ENCODE results near the gene HTR3A. TPM values are rescaled to one million over a fixed set of nuclear protein-coding genes. Genes with fewer than 3 reads are reported as not detected.

The HTR3A gene
- total RNA-seq, 1 experiment from 2014 or later: 0.21 TPM

DNA sequence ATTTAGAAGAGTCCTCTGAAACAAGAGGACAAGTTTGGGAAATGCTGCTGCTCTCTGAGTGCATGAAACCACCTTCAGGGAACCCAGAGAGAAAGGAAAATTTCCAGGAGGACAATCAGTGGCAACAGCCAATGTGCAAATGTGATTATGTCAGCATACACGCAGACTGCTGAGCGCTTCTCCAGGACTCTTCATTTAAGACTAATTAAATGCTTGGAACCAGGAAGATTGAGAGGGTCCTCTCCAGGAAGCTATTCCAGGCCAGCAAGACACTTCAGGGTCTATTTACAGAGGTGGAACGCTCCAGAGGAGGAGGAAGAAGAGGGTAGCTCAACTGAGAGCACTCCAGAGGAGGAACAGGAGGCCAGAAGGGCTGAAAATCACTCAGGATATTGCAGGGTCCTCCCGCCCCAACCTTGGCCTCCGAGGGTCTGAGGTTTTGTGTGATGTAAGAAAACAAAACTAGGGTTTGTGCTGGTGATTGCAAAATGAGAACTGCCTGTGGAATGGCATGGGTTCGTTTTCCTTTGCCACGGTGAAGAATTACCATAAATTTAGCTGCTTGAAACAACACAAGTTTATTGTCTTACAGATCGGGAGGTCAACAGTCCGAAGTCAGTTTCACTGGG is 14.1 kb upstream of the HTR3A start:
- Histone ChIP-seq H3K27me3 (ENCODE audit: control insufficient read depth, insufficient read depth, low read length) (no peaks in the 10 kb centered on the region), H3K27ac (ENCODE audit: low read length) (no peak overlapping the region), H3K4me1 (ENCODE audit: control insufficient read depth, insufficient read depth, low read length) (no peaks in the 10 kb centered on the region), H3K4me3 (ENCODE audit: low read depth in 2 of 2, low read length in 2 of 2) (no peak overlapping the region), H3K36me3 (ENCODE audit: control insufficient read depth, insufficient read depth, low read length) (no peaks in the 10 kb centered on the region), H3K9me3 (ENCODE audit: control insufficient read depth, insufficient read depth, low read depth, low read length) (no peaks in the 10 kb centered on the region)
- intact Hi-C loops (cut with micrococcal nuclease; ENCODE audit: unreplicated experiment): no loop called here
- ATAC-seq: no peak
- in situ Hi-C loops (cut with HindIII; ENCODE audit: low pct_unique_long_range_greater_than_20kb, low sequenced_read_pairs): no loop called here
- POLR2A ChIA-PET: no interaction called here
- CTCF ChIA-PET: no interaction called here
- TF ChIP-seq, protein P1, sequence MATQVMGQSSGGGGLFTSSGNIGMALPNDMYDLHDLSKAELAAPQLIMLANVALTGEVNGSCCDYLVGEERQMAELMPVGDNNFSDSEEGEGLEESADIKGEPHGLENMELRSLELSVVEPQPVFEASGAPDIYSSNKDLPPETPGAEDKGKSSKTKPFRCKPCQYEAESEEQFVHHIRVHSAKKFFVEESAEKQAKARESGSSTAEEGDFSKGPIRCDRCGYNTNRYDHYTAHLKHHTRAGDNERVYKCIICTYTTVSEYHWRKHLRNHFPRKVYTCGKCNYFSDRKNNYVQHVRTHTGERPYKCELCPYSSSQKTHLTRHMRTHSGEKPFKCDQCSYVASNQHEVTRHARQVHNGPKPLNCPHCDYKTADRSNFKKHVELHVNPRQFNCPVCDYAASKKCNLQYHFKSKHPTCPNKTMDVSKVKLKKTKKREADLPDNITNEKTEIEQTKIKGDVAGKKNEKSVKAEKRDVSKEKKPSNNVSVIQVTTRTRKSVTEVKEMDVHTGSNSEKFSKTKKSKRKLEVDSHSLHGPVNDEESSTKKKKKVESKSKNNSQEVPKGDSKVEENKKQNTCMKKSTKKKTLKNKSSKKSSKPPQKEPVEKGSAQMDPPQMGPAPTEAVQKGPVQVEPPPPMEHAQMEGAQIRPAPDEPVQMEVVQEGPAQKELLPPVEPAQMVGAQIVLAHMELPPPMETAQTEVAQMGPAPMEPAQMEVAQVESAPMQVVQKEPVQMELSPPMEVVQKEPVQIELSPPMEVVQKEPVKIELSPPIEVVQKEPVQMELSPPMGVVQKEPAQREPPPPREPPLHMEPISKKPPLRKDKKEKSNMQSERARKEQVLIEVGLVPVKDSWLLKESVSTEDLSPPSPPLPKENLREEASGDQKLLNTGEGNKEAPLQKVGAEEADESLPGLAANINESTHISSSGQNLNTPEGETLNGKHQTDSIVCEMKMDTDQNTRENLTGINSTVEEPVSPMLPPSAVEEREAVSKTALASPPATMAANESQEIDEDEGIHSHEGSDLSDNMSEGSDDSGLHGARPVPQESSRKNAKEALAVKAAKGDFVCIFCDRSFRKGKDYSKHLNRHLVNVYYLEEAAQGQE (IDR thresholded peaks at IDR 0.05; ENCODE audit: insufficient read depth in 1 of 2, low read depth in 2 of 2, low read length in 1 of 2): no peak
- no TSS peak for BruUV-seq (replicated peaks)
- no peak for DNase-seq (ENCODE audit: low read depth, low spot score)

DNA sequence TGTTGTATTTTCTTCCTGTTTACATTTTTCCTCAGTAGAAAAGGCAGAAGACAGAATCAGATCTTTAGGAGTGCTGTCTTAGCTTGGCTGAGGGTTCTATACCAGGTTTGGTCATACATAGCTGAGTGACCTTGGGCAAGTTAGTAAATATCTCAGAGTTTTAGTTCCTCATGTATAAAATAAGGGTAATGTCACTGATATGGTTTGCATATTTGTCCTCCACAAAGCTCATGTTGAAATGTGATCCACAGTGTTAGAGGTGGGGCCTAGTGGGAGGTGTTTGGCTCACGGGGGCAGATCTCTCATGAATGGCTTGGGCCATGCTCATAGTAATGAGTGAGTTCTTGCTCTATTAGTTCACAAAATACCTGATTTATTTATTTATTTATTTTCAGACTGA is 7.5 kb upstream of the HTR3A start:
- no peak for TF ChIP-seq POLR2AphosphoS5 (IDR thresholded peaks at IDR 0.05; ENCODE audit: low read depth, low read length)
- TF ChIP-seq, protein P2, sequence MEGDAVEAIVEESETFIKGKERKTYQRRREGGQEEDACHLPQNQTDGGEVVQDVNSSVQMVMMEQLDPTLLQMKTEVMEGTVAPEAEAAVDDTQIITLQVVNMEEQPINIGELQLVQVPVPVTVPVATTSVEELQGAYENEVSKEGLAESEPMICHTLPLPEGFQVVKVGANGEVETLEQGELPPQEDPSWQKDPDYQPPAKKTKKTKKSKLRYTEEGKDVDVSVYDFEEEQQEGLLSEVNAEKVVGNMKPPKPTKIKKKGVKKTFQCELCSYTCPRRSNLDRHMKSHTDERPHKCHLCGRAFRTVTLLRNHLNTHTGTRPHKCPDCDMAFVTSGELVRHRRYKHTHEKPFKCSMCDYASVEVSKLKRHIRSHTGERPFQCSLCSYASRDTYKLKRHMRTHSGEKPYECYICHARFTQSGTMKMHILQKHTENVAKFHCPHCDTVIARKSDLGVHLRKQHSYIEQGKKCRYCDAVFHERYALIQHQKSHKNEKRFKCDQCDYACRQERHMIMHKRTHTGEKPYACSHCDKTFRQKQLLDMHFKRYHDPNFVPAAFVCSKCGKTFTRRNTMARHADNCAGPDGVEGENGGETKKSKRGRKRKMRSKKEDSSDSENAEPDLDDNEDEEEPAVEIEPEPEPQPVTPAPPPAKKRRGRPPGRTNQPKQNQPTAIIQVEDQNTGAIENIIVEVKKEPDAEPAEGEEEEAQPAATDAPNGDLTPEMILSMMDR (IDR thresholded peaks at IDR 0.05): no peak
- TF ChIP-seq, protein P1 (IDR thresholded peaks at IDR 0.05; ENCODE audit: insufficient read depth in 1 of 2, low read depth in 2 of 2, low read length in 1 of 2): no peak
- BruUV-seq (replicated peaks): no TSS peak

More for the DNA sequence above, 7.5 kb upstream of the HTR3A start:
- Histone ChIP-seq H3K9me3 (ENCODE audit: control insufficient read depth, insufficient read depth, low read depth, low read length) (no peaks in the 10 kb centered on the region), H3K4me3 (ENCODE audit: low read depth in 2 of 2, low read length in 2 of 2) (no peak overlapping the region), H3K36me3 (ENCODE audit: control insufficient read depth, insufficient read depth, low read length) (no peaks in the 10 kb centered on the region), H3K27me3 (ENCODE audit: control insufficient read depth, insufficient read depth, low read length) (no peaks in the 10 kb centered on the region), H3K27ac (ENCODE audit: low read length) (no peak overlapping the region), H3K4me1 (ENCODE audit: control insufficient read depth, insufficient read depth, low read length) (no peaks in the 10 kb centered on the region)
- in situ Hi-C loops (cut with HindIII; ENCODE audit: low pct_unique_long_range_greater_than_20kb, low sequenced_read_pairs): no loop called here
- ChIA-PET POLR2A (no interaction called here), CTCF (interaction anchor here (0.5 kb wide), 1 partner anchor 71 kb away, joined by 5 read pairs; no protein-coding TSS in a partner anchor)
- no peak for DNase-seq (ENCODE audit: low read depth, low spot score)
- no peak for ATAC-seq
- intact Hi-C loops (cut with micrococcal nuclease; ENCODE audit: unreplicated experiment): no loop called here

All from Panc1 (cell line).